ENCODE results near the gene NR3C2.

- TF ChIP-seq CTCF (IDR thresholded peaks at IDR 0.05; ENCODE audit: poor library complexity, severe bottlenecking) (no peak), SMC3 (conservative IDR thresholded peaks at IDR 0.05; ENCODE audit: poor library complexity) (no peak), REST (IDR thresholded peaks at IDR 0.05; ENCODE audit: borderline replicate concordance) (no peak)
Measured at GRCh38 chr4:148078061-148078460, 364.2 kb downstream of the NR3C2 start.

All from neural cell (in vitro differentiated cells).